H1 (cell line): Measurements from ENCODE around the gene IL12B. TPM values are rescaled to one million over a fixed set of nuclear protein-coding genes. Genes with fewer than 3 reads are reported as not detected.

Source experiments
- CTCF ChIA-PET: fragments of 300-600 bp; sonication (Branson Sonifier 250); formaldehyde crosslinking; loops from one replicate; lab custom pipeline; 2021; ENCODE audit not compliant: partially characterized antibody; lab: Charles Lee
- POLR2A ChIA-PET: fragments of 300-600 bp; sonication (Branson Sonifier 250); formaldehyde crosslinking; loops from one replicate; lab custom pipeline; 2021; ENCODE audit warnings: inconsistent platforms; ENCODE audit not compliant: partially characterized antibody; lab: Charles Lee
- DNase-seq, 2 experiments: peaks; one replicate each; pipeline versions ENCODE4 v3.0.0 to v3.0.0-alpha.2; 2010 to 2022; ENCODE audit warnings: low spot score in 2 of 2, low read depth in 1 of 2, mixed read lengths in 1 of 2
- FAIRE-seq: peaks from 2 replicates; lab custom pipeline; 2011; peaks lifted over from hg19 to GRCh38; lab: Jason Lieb, UNC
- H2AFZ ChIP-seq: 2 replicates; pipeline ENCODE4 v1.8.1; 2012; ENCODE audit warnings: low read length, inconsistent platforms
- H2AK5ac ChIP-seq: 2 replicates; pipeline ENCODE4 v1.6.1; 2013; ENCODE audit warnings: low read depth, low read length
- H2BK120ac ChIP-seq: replicated peaks from 2 replicates; pipeline ENCODE3; 2013; ENCODE audit warnings: low read depth, low read length, inconsistent platforms
- H2BK12ac ChIP-seq: 2 replicates; pipeline ENCODE4 v1.6.1; 2013; ENCODE audit warnings: low read depth, low read length
- H2BK15ac ChIP-seq: 2 replicates; pipeline ENCODE4 v1.6.1; 2013; ENCODE audit warnings: low read length
- H2BK20ac ChIP-seq: 2 replicates; pipeline ENCODE4 v1.6.1; 2013; ENCODE audit warnings: low read length
- H2BK5ac ChIP-seq: 2 replicates; pipeline ENCODE4 v1.6.1; 2013; ENCODE audit warnings: low read depth, low read length
- H3K14ac ChIP-seq: 2 replicates; pipeline ENCODE4 v1.6.1; 2013; ENCODE audit warnings: inconsistent platforms; ENCODE audit not compliant: insufficient read length
- H3K18ac ChIP-seq: 2 replicates; pipeline ENCODE4 v1.6.1; 2013; ENCODE audit warnings: low read length; ENCODE audit errors: extremely low read depth
- H3K23ac ChIP-seq: 2 replicates; pipeline ENCODE4 v1.6.1; 2013; ENCODE audit warnings: inconsistent platforms; ENCODE audit not compliant: insufficient read length
- H3K23me2 ChIP-seq: 2 replicates; pipeline ENCODE4 v1.6.1; 2013; ENCODE audit warnings: low read depth, low read length
- H3K27ac ChIP-seq: 2 replicates; pipeline ENCODE4 v1.6.1; 2011; ENCODE audit warnings: low read depth, low read length, inconsistent platforms
- H3K27me3 ChIP-seq, 4 experiments: replicated peaks in 1 of 4; 1 replicate in 1 of 4; 2 replicates in 3 of 4; pipeline versions ENCODE4 v1.6.1 to v1.8.1; 2011 to 2013; ENCODE audit warnings: low read length in 3 of 4, mild to moderate bottlenecking in 3 of 4, inconsistent platforms in 2 of 4, mixed read lengths in 2 of 4, moderate library complexity in 1 of 4; ENCODE audit not compliant: control insufficient read depth in 3 of 4, insufficient read depth in 3 of 4; ENCODE audit errors: extremely low read depth in 1 of 4
- H3K36me3 ChIP-seq, 4 experiments: 2 replicates each; pipeline versions ENCODE4 v1.6.1 to v1.8.1; 2011 to 2013; ENCODE audit warnings: mild to moderate bottlenecking in 4 of 4, low read length in 3 of 4, moderate library complexity in 2 of 4, control low read depth in 1 of 4, inconsistent platforms in 1 of 4; ENCODE audit not compliant: insufficient read depth in 4 of 4, control insufficient read depth in 2 of 4
- H3K4ac ChIP-seq: replicated peaks from 2 replicates; pipeline ENCODE3; 2013; ENCODE audit warnings: low read length, low read depth, mixed read lengths, inconsistent platforms; ENCODE audit not compliant: insufficient read length
- H3K4me1 ChIP-seq, 4 experiments: replicated peaks in 1 of 4; 1 replicate in 1 of 4; 2 replicates in 3 of 4; pipeline versions ENCODE4 v1.6.1 to v1.8.1; 2011 to 2013; ENCODE audit warnings: low read length in 3 of 4, inconsistent platforms in 2 of 4, mixed read lengths in 1 of 4; ENCODE audit not compliant: insufficient read depth in 4 of 4, control insufficient read depth in 3 of 4
- H3K4me2 ChIP-seq, 2 experiments: 2 replicates each; pipeline versions ENCODE4 v1.6.1 to v1.8.1; 2011 to 2013; ENCODE audit warnings: low read depth in 2 of 2, low read length in 2 of 2, control low read depth in 1 of 2, inconsistent platforms in 1 of 2, mild to moderate bottlenecking in 1 of 2; ENCODE audit not compliant: insufficient read depth in 1 of 2
- H3K4me3 ChIP-seq, 4 experiments: fragments of 200-600, 300-600 bp in 1 of 4; sonication (generic), shearing (Covaris generic), sonication (Bioruptor Twin) in 1 of 4; 2 replicates each; pipeline versions ENCODE4 v1.5.1 to v1.8.1; 2011 to 2016; ENCODE audit warnings: low read length in 4 of 4, low read depth in 3 of 4, control low read depth in 2 of 4, inconsistent platforms in 2 of 4, mild to moderate bottlenecking in 2 of 4, mixed read lengths in 1 of 4, moderate library complexity in 1 of 4; ENCODE audit not compliant: insufficient read depth in 2 of 4; ENCODE audit errors: extremely low read depth in 1 of 4
- H3K56ac ChIP-seq: replicated peaks from 2 replicates; pipeline ENCODE3; 2013; ENCODE audit warnings: low read depth, mild to moderate bottlenecking, mixed read lengths, low read length, inconsistent platforms; ENCODE audit not compliant: insufficient read length
- H3K79me1 ChIP-seq: 2 replicates; pipeline ENCODE4 v1.6.1; 2013; ENCODE audit warnings: low read depth, low read length, control low read depth
- H3K79me2 ChIP-seq, 2 experiments: 2 replicates each; pipeline versions ENCODE4 v1.6.1 to v1.8.1; 2012 to 2013; ENCODE audit warnings: low read length in 2 of 2, mild to moderate bottlenecking in 2 of 2, inconsistent platforms in 1 of 2; ENCODE audit not compliant: insufficient read depth in 2 of 2, control insufficient read depth in 1 of 2
- H3K9ac ChIP-seq, 4 experiments: replicated peaks in 1 of 4; 1 replicate in 1 of 4; 2 replicates in 3 of 4; pipeline versions ENCODE4 v1.6.1 to v1.8.1; 2011 to 2013; ENCODE audit warnings: low read depth in 3 of 4, low read length in 3 of 4, control low read depth in 2 of 4, mild to moderate bottlenecking in 2 of 4, moderate library complexity in 2 of 4, inconsistent platforms in 1 of 4; ENCODE audit errors: extremely low read depth in 1 of 4
- H3K9me3 ChIP-seq, 2 experiments: 2 replicates each; pipeline versions ENCODE4 v1.6.1 to v1.8.1; 2012 to 2013; ENCODE audit warnings: mild to moderate bottlenecking in 2 of 2, moderate library complexity in 2 of 2, control low read depth in 1 of 2, inconsistent platforms in 1 of 2, low read depth in 1 of 2, low read length in 1 of 2, mixed read lengths in 1 of 2; ENCODE audit not compliant: insufficient read depth in 2 of 2
- H4K20me1 ChIP-seq, 2 experiments: replicated peaks in 1 of 2; 2 replicates each; pipeline versions ENCODE3 to v1.8.1; 2011 to 2013; ENCODE audit warnings: inconsistent platforms in 2 of 2, low read length in 2 of 2, mild to moderate bottlenecking in 1 of 2; ENCODE audit not compliant: insufficient read depth in 2 of 2, control insufficient read depth in 1 of 2
- H4K5ac ChIP-seq: 2 replicates; pipeline ENCODE4 v1.6.1; 2013; ENCODE audit warnings: low read length, low read depth, mixed read lengths, inconsistent platforms; ENCODE audit not compliant: insufficient read length
- H4K8ac ChIP-seq: 2 replicates; pipeline ENCODE4 v1.8.0; 2013; ENCODE audit warnings: mild to moderate bottlenecking, moderate library complexity, low read length, inconsistent platforms; ENCODE audit not compliant: insufficient read depth; ENCODE audit errors: extremely low read depth
- H4K91ac ChIP-seq: replicated peaks from 2 replicates; pipeline ENCODE3; 2013; ENCODE audit warnings: low read length, mixed read lengths, inconsistent platforms; ENCODE audit not compliant: insufficient read length
- ATF3 ChIP-seq: IDR thresholded peaks from 2 replicates; pipeline ENCODE4 v1.6.1; 2011; ENCODE audit warnings: low read depth, mild to moderate bottlenecking, low read length; ENCODE audit not compliant: insufficient read depth
- CHD1 ChIP-seq: IDR thresholded peaks from 2 replicates; pipeline ENCODE4 v1.6.1; 2012; ENCODE audit warnings: low read depth, low read length, improper control_type of control experiment
- CHD2 ChIP-seq: IDR thresholded peaks from 2 replicates; pipeline ENCODE4 v1.6.1; 2012; ENCODE audit warnings: low read length, improper control_type of control experiment
- EP300 ChIP-seq, 2 experiments: IDR thresholded peaks; 1 replicate in 1 of 2; 2 replicates in 1 of 2; pipeline ENCODE4 v1.6.1; 2011 to 2012; ENCODE audit warnings: low read depth in 2 of 2, low read length in 2 of 2, mild to moderate bottlenecking in 2 of 2, borderline replicate concordance in 1 of 2, inconsistent platforms in 1 of 2, moderate library complexity in 1 of 2
- FOSL1 ChIP-seq: IDR thresholded peaks from 2 replicates; pipeline ENCODE4 v1.6.1; 2011; ENCODE audit warnings: mild to moderate bottlenecking, low read depth, low read length, moderate library complexity; ENCODE audit not compliant: insufficient read depth
- GABPA ChIP-seq: IDR thresholded peaks from 2 replicates; pipeline ENCODE4 v1.6.1; 2011; ENCODE audit warnings: mild to moderate bottlenecking, low read length, moderate library complexity, borderline replicate concordance; ENCODE audit not compliant: insufficient read depth
- JUND ChIP-seq: IDR thresholded peaks from 2 replicates; pipeline ENCODE4 v1.6.1; 2011; ENCODE audit warnings: mild to moderate bottlenecking, improper control_type of control experiment, low read length
- KDM4A ChIP-seq: IDR thresholded peaks from one replicate; pipeline ENCODE4 v1.7.1; 2012; ENCODE audit warnings: low read depth, mild to moderate bottlenecking, moderate library complexity, low read length, inconsistent platforms; ENCODE audit not compliant: severe bottlenecking
- RNF2 ChIP-seq: fragments of 200-900, 300-1000 bp; sonication (generic); IDR thresholded peaks from 2 replicates; pipeline ENCODE4 v1.7.1; 2016; ENCODE audit warnings: borderline replicate concordance, low read depth, mild to moderate bottlenecking, antibody characterized with exemption, low read length; ENCODE audit not compliant: poor library complexity, severe bottlenecking; ENCODE audit errors: missing control alignments
- SAP30 ChIP-seq: fragments of 300-600 bp; sonication (generic); IDR thresholded peaks from 2 replicates; pipeline ENCODE4 v1.7.1; 2012; ENCODE audit warnings: low read length, moderate library complexity, mild to moderate bottlenecking, inconsistent platforms; ENCODE audit not compliant: insufficient read depth, insufficient replicate concordance
- SIN3A ChIP-seq, 2 experiments: IDR thresholded peaks in 1 of 2; conservative IDR thresholded peaks in 1 of 2; 2 replicates each; pipeline ENCODE4 v1.6.1; 2011 to 2012; ENCODE audit warnings: low read length in 2 of 2, improper control_type of control experiment in 1 of 2, low read depth in 1 of 2, mild to moderate bottlenecking in 1 of 2
- USF2 ChIP-seq: IDR thresholded peaks from 2 replicates; pipeline ENCODE4 v1.6.1; 2011; ENCODE audit warnings: low read length, improper control_type of control experiment
- polyA plus RNA-seq, 7 experiments: library from polyadenylated mRNA; depleted of rRNA in 3 of 7; stranded (reverse) in 5 of 7; unstranded in 2 of 7; fragments of >200 nt in 5 of 7; fragments of 200-250 nt in 2 of 7; gene quantifications; 1 replicate in 5 of 7; 2 replicates in 1 of 7; 4 replicates in 1 of 7; pipeline versions ENCODE4 v1.2.1 to v1.2.3, GENCODE V29; 2011 to 2013; ENCODE audit warnings: missing spikeins in 2 of 7, mixed read lengths in 2 of 7
- total RNA-seq: library from RNA; stranded (reverse); fragmentation: NEBNext Ultra II Directional; extraction: Animal tissue kit (Norgen Biotek cat#: 25700); gene quantifications from 2 replicates; pipeline ENCODE4 v1.2.1, GENCODE V29; 2021

IL12B gene
- total and polyA plus RNA-seq, 2 of the 8 experiments (the other 6 are each of a cell fraction or from before 2014, with no cell fraction given), result not detected

DNA sequence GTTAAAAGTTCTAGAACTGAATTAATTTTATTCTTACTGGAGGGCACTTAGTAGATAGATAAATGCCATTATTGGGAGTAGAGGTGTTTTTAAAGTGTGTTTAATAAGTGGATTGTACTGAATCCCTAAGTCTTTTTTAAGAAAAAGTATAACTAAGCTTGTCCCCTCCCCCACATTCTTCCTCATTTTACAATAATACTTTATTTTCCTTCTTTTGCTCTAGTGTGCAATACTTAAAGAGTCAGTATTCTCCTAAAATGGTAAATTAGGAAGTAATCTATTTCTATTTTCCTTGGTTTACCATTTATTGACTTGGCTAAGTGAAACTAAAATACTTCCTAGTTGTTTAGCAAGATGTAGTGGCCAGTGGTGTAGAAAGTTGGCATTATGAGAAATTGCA, 55.6 kb downstream of the IL12B start:
- H3K79me2 ChIP-seq, result no peaks in the 10 kb centered on the region
- POLR2A ChIA-PET, result no interaction called here
- no peaks in the 10 kb centered on the region for H3K23me2 ChIP-seq
- no peaks in the 10 kb centered on the region for H3K4me1 ChIP-seq
- H3K4me2 ChIP-seq, result no peak overlapping the region
- H2BK12ac ChIP-seq, result no peak overlapping the region
- H2BK15ac ChIP-seq, result no peak overlapping the region
- H3K36me3 ChIP-seq, result peaks cover 2 to 58% (median 10%) of the 10 kb centered on the region in 4 experiments; a peak in 5 of 8 replicates
- no peak overlapping the region for H3K4ac ChIP-seq
- H2BK120ac ChIP-seq, result no peak overlapping the region
- CTCF ChIA-PET, result interaction anchor here (2.4 kb wide), 1 partner anchor 12 kb away, joined by 7 read pairs; no protein-coding TSS in a partner anchor
- H3K27ac ChIP-seq, result no peak overlapping the region
- no peak overlapping the region for H3K4me3 ChIP-seq
- DNase-seq (no peak), FAIRE-seq (no peak)
- no peak overlapping the region for H2BK20ac ChIP-seq
- no peak overlapping the region for H4K91ac ChIP-seq
- no peak overlapping the region for H3K56ac ChIP-seq
- H3K18ac ChIP-seq, result no peak overlapping the region
- H2BK5ac ChIP-seq, result no peak overlapping the region
- H2AFZ ChIP-seq, result no peak overlapping the region
- H2AK5ac ChIP-seq, result no peak overlapping the region
- H3K9me3 ChIP-seq, result no peaks in the 10 kb centered on the region
- H4K5ac ChIP-seq, result no peak overlapping the region
- H3K14ac ChIP-seq, result no peak overlapping the region
- no peaks in the 10 kb centered on the region for H3K27me3 ChIP-seq
- H3K9ac ChIP-seq, result no peak overlapping the region
- H4K8ac ChIP-seq, result no peak overlapping the region
- H3K23ac ChIP-seq, result no peak overlapping the region
- H3K79me1 ChIP-seq, result no peaks in the 10 kb centered on the region
- no peaks in the 10 kb centered on the region for H4K20me1 ChIP-seq
- TF ChIP-seq CHD2 (no peak), ATF3 (no peak), RNF2 (no peak), GABPA (no peak), FOSL1 (no peak), JUND (no peak), KDM4A (no peak), SAP30 (no peak), CHD1 (no peak), SIN3A (conservative IDR thresholded peaks at IDR 0.05 in 1 of 2, IDR thresholded peaks at IDR 0.05 in 1 of 2; ENCODE audit: low read depth in 1 of 2, low read length in 2 of 2) (no peak), EP300 (IDR thresholded peaks at IDR 0.05; ENCODE audit: borderline replicate concordance in 1 of 2, low read depth in 2 of 2, low read length in 2 of 2) (no peak), USF2 (no peak)
